Suppressor macrophage (primary cell): ENCODE results near the gene TCEAL8.

Source experiments
- DNase-seq, 4 experiments: peaks; one replicate each; pipeline ENCODE4 v3.0.0-alpha.2; 2020 to 2022

The TCEAL8 gene

GRCh38 chrX:103214870-103215424 lies 40.0 kb downstream of the TCEAL8 start, which contains the start of gene BEX4:
BEX4 (plus strand) TSS chrX:103215108; CDS start chrX:103216154, 1,046 bp downstream.
- DNase-seq, result peak; percentile 84 to 90 (median 86)

GRCh38 chrX:103212749-103213457 lies 42.1 kb downstream of the TCEAL8 start:
- no peak for DNase-seq

- DNase-seq, result peak; percentile 57 to 69 (median 62)
These were observed 43.8 kb downstream of the TCEAL8 start for GRCh38 chrX:103211012-103211715.

GRCh38 chrX:103210056-103210455 lies 44.9 kb downstream of the TCEAL8 start:
- DNase-seq, result no peak
